Tibial nerve (tissue), 4 donors: ENCODE measurements around the gene FCHSD2.

Experiments
- CTCF ChIP-seq, 5 experiments: fragments of 200-600 bp in 3 of 5; fragments of 450-650 bp in 2 of 5; sonication (generic) in 3 of 5; IDR thresholded peaks; one replicate each; pipeline ENCODE4 v1.5.1; 2016 to 2019; ENCODE audit warnings: antibody characterized with exemption in 5 of 5, mild to moderate bottlenecking in 3 of 5, moderate library complexity in 2 of 5
- EP300 ChIP-seq, 2 donors: sonication (generic); formaldehyde crosslinking; IDR thresholded peaks; one replicate each; pipeline ENCODE4 v1.6.1; 2017; ENCODE audit warnings: antibody characterized with exemption in 2 of 2, mild to moderate bottlenecking in 1 of 2
- POLR2A ChIP-seq, 2 donors: fragments of 450-650 bp; IDR thresholded peaks; one replicate each; pipeline ENCODE4 v1.6.1; 2017; ENCODE audit warnings: antibody characterized with exemption in 2 of 2, mild to moderate bottlenecking in 2 of 2, moderate library complexity in 2 of 2

DNA sequence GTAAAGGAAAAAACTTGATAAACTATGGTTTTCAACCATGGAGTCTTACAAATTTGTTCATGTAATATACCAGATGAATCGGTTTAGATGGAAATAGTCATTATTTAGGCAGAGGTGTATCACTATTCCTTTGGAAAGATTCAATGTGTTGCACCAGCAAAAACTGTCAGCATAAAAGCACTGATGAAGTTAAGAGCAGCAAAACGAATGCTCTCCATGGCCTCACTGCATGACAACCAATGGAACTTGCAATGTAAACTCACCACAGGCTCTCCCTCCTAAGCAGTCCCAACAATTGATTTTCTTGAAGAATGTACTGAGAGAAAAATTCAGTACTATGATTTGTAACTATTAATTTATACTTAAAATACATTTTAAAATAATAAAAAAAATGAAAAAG lies 139.9 kb downstream of the FCHSD2 start:
- no peak for TF ChIP-seq POLR2A (IDR thresholded peaks at IDR 0.05)
- no peak for TF ChIP-seq CTCF (IDR thresholded peaks at IDR 0.05)
- no peak for TF ChIP-seq EP300 (IDR thresholded peaks at IDR 0.05)
